OCI-M2 (cell line): ENCODE results near the gene COL20A1.
"Not testable (repeated sequence)": the region's sequence is repeated elsewhere in the genome, so short reads cannot be mapped to it uniquely, and the experiment has no call there.

ENCODE experiments used
- DNase-seq: peaks from one replicate; lab custom pipeline; 2025; ENCODE audit not compliant: unreplicated experiment; lab: John Stamatoyannopoulos, UW

Gene COL20A1

GRCh38 chr20:63371291-63371865 is 78.4 kb downstream of the COL20A1 start:
- no peak for DNase-seq

- no peak for DNase-seq
Observed at GRCh38 chr20:63372971-63373885, 80.2 kb downstream of the COL20A1 start.

- DNase-seq, result no peak
Observed at GRCh38 chr20:63373996-63374395, 81.0 kb downstream of the COL20A1 start.

- no peak for DNase-seq
Observed at GRCh38 chr20:63374504-63374903, 81.5 kb downstream of the COL20A1 start.

GRCh38 chr20:63375438-63375837 is 82.5 kb downstream of the COL20A1 start:
- no peak for DNase-seq

- DNase-seq, result no peak
Observed at GRCh38 chr20:63376283-63377250, 83.6 kb downstream of the COL20A1 start.

GRCh38 chr20:63377256-63377941 is 84.4 kb downstream of the COL20A1 start:
- no peak for DNase-seq

GRCh38 chr20:63377951-63378381 is 85.0 kb downstream of the COL20A1 start:
- no peak for DNase-seq

GRCh38 chr20:63378626-63379025 is 85.6 kb downstream of the COL20A1 start:
- DNase-seq, result no peak

- DNase-seq, result no peak
Observed at GRCh38 chr20:63379296-63379695, 86.3 kb downstream of the COL20A1 start.

- DNase-seq, result not testable (repeated sequence)
Observed at GRCh38 chr20:63379872-63380271, 86.9 kb downstream of the COL20A1 start.

- no peak for DNase-seq
Observed at GRCh38 chr20:63380346-63380870, 87.4 kb downstream of the COL20A1 start.

- DNase-seq, result no peak
Observed at GRCh38 chr20:63381781-63382431, 88.9 kb downstream of the COL20A1 start.

GRCh38 chr20:63382551-63383300 is 89.7 kb downstream of the COL20A1 start:
- no peak for DNase-seq

GRCh38 chr20:63383556-63383955 is 90.6 kb downstream of the COL20A1 start:
- DNase-seq, result no peak

GRCh38 chr20:63384336-63384735 is 91.3 kb downstream of the COL20A1 start:
- DNase-seq, result no peak
